Measurements from ENCODE around the gene RGS13. TPM values are rescaled to one million over a fixed set of nuclear protein-coding genes. Genes with fewer than 3 reads are reported as not detected.

The RGS13 gene
- total RNA-seq, 2 experiments from 2014 or later = not detected

DNA sequence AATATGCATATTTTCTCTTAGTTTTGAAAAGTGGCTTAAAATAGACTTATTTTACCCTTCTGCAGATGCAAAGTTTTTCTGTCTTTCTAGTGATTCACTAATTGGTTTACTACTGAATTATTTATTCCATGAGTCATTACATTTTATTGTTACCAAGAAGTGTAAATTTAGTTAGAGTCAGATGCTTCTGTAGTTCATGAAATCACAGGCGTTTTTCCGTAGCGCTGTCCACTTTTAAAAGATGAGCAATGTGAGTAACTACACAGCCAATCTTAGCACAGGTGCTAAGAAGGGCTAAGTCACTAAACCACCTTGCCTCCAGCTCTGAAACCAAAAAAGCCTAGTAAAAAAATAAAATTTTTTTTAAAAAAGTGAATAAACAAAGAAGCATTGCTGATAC lies 24.7 kb downstream of the RGS13 start:
- CTCF ChIA-PET = no interaction called here
- Mint-ChIP-seq H3K27me3 (no peaks in the 10 kb centered on the region), H3K4me1 (ENCODE audit: low read depth) (no peaks in the 10 kb centered on the region), H3K36me3 (ENCODE audit: low read depth) (no peaks in the 10 kb centered on the region), H3K27ac (no peak overlapping the region), H3K9me3 (no peaks in the 10 kb centered on the region), H3K4me3 (no peak overlapping the region)
- POLR2A ChIA-PET = no interaction called here
- DNase-seq = peak; percentile 7
- ATAC-seq = no peak
- no peak for TF ChIP-seq CTCF (IDR thresholded peaks at IDR 0.05)
- intact Hi-C loops (cut with micrococcal nuclease) = no loop called here

- no peak for DNase-seq
- H3K9me3 Mint-ChIP-seq = no peaks in the 10 kb centered on the region
- POLR2A ChIA-PET = no interaction called here
- no peaks in the 10 kb centered on the region for H3K4me1 Mint-ChIP-seq (ENCODE audit: low read depth)
- ATAC-seq = no peak
- no peak overlapping the region for H3K4me3 Mint-ChIP-seq
- intact Hi-C loops (cut with micrococcal nuclease) = loop anchor here (5.0 kb wide), 1 partner anchor 51 kb away; no protein-coding TSS in a partner anchor
- TF ChIP-seq CTCF (IDR thresholded peaks at IDR 0.05) = no peak
- CTCF ChIA-PET = no interaction called here
- H3K27ac Mint-ChIP-seq = no peak overlapping the region
- H3K27me3 Mint-ChIP-seq = peaks cover 8% of the 10 kb centered on the region
- H3K36me3 Mint-ChIP-seq (ENCODE audit: low read depth) = no peaks in the 10 kb centered on the region
These were observed 32.5 kb downstream of the RGS13 start for GRCh38 chr1:192668409-192668983.

GRCh38 chr1:192669174-192669573 lies 33.2 kb downstream of the RGS13 start:
- no peaks in the 10 kb centered on the region for H3K4me1 Mint-ChIP-seq (ENCODE audit: low read depth)
- POLR2A ChIA-PET = no interaction called here
- intact Hi-C loops (cut with micrococcal nuclease) = loop anchor here (5.0 kb wide), 1 partner anchor 52 kb away; no protein-coding TSS in a partner anchor
- no peak overlapping the region for H3K4me3 Mint-ChIP-seq
- CTCF ChIA-PET = no interaction called here
- peaks cover 8% of the 10 kb centered on the region for H3K27me3 Mint-ChIP-seq
- H3K9me3 Mint-ChIP-seq = no peaks in the 10 kb centered on the region
- no peaks in the 10 kb centered on the region for H3K36me3 Mint-ChIP-seq (ENCODE audit: low read depth)
- DNase-seq (no peak), ATAC-seq (no peak)
- TF ChIP-seq CTCF (IDR thresholded peaks at IDR 0.05) = no peak
- no peak overlapping the region for H3K27ac Mint-ChIP-seq

DNA sequence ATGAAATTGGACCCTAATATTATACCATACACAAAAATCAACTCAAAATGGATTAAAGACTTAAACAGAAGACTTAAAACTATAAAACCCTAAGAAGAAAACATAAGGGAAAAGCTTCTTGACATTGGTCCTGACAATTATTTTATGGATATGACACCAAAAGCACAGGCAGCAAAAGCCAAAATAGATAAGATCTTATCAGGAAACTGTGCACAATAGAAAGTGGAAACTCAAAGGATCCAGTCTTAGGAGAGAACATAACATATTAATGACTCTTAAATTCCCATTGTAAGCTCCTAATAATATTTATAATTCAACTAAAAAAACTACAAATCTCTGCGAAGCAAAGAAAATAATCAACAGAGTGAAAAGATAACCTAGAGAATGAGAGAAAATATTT lies 39.8 kb downstream of the RGS13 start:
- ATAC-seq (no peak), DNase-seq (no peak)
- Mint-ChIP-seq H3K9me3 (no peaks in the 10 kb centered on the region), H3K4me1 (ENCODE audit: low read depth) (no peaks in the 10 kb centered on the region), H3K27me3 (peaks cover 9% of the 10 kb centered on the region), H3K4me3 (no peak overlapping the region), H3K36me3 (ENCODE audit: low read depth) (no peaks in the 10 kb centered on the region), H3K27ac (no peak overlapping the region)
- intact Hi-C loops (cut with micrococcal nuclease) = no loop called here
- POLR2A ChIA-PET = no interaction called here
- CTCF ChIA-PET = no interaction called here
- no peak for TF ChIP-seq CTCF (IDR thresholded peaks at IDR 0.05)

DNA sequence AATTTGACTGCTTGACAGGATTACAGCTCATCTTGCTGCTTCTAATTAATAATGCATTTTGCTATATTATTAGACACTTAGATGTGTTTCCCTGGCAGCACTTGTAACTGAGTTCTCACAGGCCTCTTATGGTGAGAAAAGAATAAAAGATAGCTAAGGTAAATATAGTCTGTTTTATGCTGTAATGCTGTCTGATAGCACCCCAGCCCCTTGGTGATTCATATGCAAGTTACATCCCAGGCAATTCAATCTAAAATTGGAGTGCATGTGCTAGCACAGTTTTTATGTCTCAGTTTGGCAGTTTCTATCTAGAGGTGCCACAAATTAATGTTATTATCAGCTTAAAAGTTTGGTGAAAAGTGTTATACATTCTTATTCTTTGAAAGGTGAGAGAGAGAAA lies 42.2 kb downstream of the RGS13 start:
- Mint-ChIP-seq H3K4me3 (no peak overlapping the region), H3K36me3 (ENCODE audit: low read depth) (no peaks in the 10 kb centered on the region), H3K27me3 (peaks cover 1% of the 10 kb centered on the region), H3K4me1 (ENCODE audit: low read depth) (no peaks in the 10 kb centered on the region), H3K9me3 (no peaks in the 10 kb centered on the region), H3K27ac (no peak overlapping the region)
- no peak for ATAC-seq
- POLR2A ChIA-PET = interaction anchor here (0.5 kb wide), 1 partner anchor 368 kb away, joined by 3 read pairs; no protein-coding TSS in a partner anchor
- CTCF ChIA-PET = interaction anchor here (0.7 kb wide), 1 partner anchor 18 kb away, joined by 3 read pairs; no protein-coding TSS in a partner anchor
- no peak for TF ChIP-seq CTCF (IDR thresholded peaks at IDR 0.05)
- DNase-seq = no peak
- intact Hi-C loops (cut with micrococcal nuclease) = no loop called here
